Neural cell (in vitro differentiated cells): ENCODE measurements around the gene TMEM125. TPM values are rescaled to one million over a fixed set of nuclear protein-coding genes. Genes with fewer than 3 reads are reported as not detected.

ENCODE experiments used
- H2AFZ ChIP-seq: fragments of 200-600, 300-800 bp; sonication (generic), shearing (Covaris generic); 2 replicates; pipeline ENCODE4 v1.6.0; 2014; ENCODE audit warnings: low read depth, mild to moderate bottlenecking, antibody characterized with exemption, low read length, moderate library complexity
- H3F3A ChIP-seq: fragments of 200-600 bp; shearing (Covaris generic); 2 replicates; pipeline ENCODE4 v1.6.1; 2016; ENCODE audit warnings: mild to moderate bottlenecking, moderate library complexity, mixed read lengths, antibody characterized with exemption, low read length; ENCODE audit not compliant: insufficient read depth, poor library complexity, severe bottlenecking
- H3K27ac ChIP-seq: fragments of 200-600, 300-800 bp; sonication (generic), shearing (Covaris generic); 2 replicates; pipeline ENCODE4 v1.5.1; 2014; ENCODE audit warnings: mild to moderate bottlenecking, low read length, moderate library complexity
- H3K27me3 ChIP-seq: fragments of 300-800, 200-600 bp; sonication (generic), shearing (Covaris generic); 2 replicates; pipeline ENCODE4 v1.6.0; 2014; ENCODE audit warnings: mild to moderate bottlenecking, low read depth, low read length, moderate library complexity; ENCODE audit not compliant: insufficient read depth
- H3K36me3 ChIP-seq: fragments of 300-800, 200-600 bp; sonication (generic), shearing (Covaris generic); 2 replicates; pipeline ENCODE4 v1.5.1; 2014; ENCODE audit warnings: mild to moderate bottlenecking, antibody characterized with exemption, low read length, moderate library complexity; ENCODE audit not compliant: insufficient read depth
- H3K4me2 ChIP-seq: fragments of 300-800, 200-600 bp; sonication (generic), shearing (Covaris generic); 2 replicates; pipeline ENCODE4 v1.6.0; 2014; ENCODE audit warnings: mild to moderate bottlenecking, low read length
- H3K4me3 ChIP-seq: fragments of 300-800, 200-600 bp; sonication (generic), shearing (Covaris generic); 2 replicates; pipeline ENCODE4 v1.5.1; 2014; ENCODE audit warnings: mild to moderate bottlenecking, low read length, moderate library complexity
- H3K79me2 ChIP-seq: fragments of 200-600 bp; shearing (Covaris generic); replicated peaks from 2 replicates; pipeline ENCODE4 v1.6.0; 2014; ENCODE audit warnings: mild to moderate bottlenecking, low read length, moderate library complexity; ENCODE audit not compliant: insufficient read depth
- H3K9ac ChIP-seq: fragments of 300-800, 200-600 bp; sonication (generic), shearing (Covaris generic); 2 replicates; pipeline ENCODE4 v1.6.1; 2016; ENCODE audit warnings: mild to moderate bottlenecking, low read length, mixed read lengths
- H3K9me2 ChIP-seq: fragments of 200-600 bp; shearing (Covaris generic); 2 replicates; pipeline ENCODE4 v1.6.1; 2016; ENCODE audit warnings: mild to moderate bottlenecking, low read length, mixed read lengths; ENCODE audit not compliant: insufficient read depth
- H3K9me3 ChIP-seq: fragments of 200-600, 300-800 bp; sonication (generic), shearing (Covaris generic); 2 replicates; pipeline ENCODE4 v1.6.1; 2016; ENCODE audit warnings: mild to moderate bottlenecking, mixed run types, low read length, moderate library complexity, mixed read lengths
- H4K20me1 ChIP-seq: fragments of 200-600 bp; shearing (Covaris generic); 2 replicates; pipeline ENCODE4 v1.6.1; 2016; ENCODE audit warnings: mild to moderate bottlenecking, mixed run types; ENCODE audit not compliant: insufficient read depth
- CTCF ChIP-seq: fragments of 450-650 bp; IDR thresholded peaks from 2 replicates; pipeline ENCODE4 v1.5.1; 2014; ENCODE audit warnings: antibody characterized with exemption, mild to moderate bottlenecking, moderate library complexity; ENCODE audit not compliant: poor library complexity, severe bottlenecking
- EP300 ChIP-seq: fragments of 450-650 bp; conservative IDR thresholded peaks from 2 replicates; pipeline ENCODE4 v1.6.1; 2014; ENCODE audit warnings: antibody characterized with exemption, mild to moderate bottlenecking, moderate library complexity; ENCODE audit not compliant: poor library complexity, severe bottlenecking
- EZH2 ChIP-seq: fragments of 200-600, 300-800 bp; shearing (Covaris generic), sonication (generic); IDR thresholded peaks from 2 replicates; pipeline ENCODE4 v1.6.1; 2014; ENCODE audit warnings: antibody characterized with exemption, low read length, borderline replicate concordance, mild to moderate bottlenecking; ENCODE audit not compliant: insufficient read depth, poor library complexity, severe bottlenecking
- MXI1 ChIP-seq: fragments of 450-650 bp; conservative IDR thresholded peaks from 2 replicates; pipeline ENCODE4 v1.6.1; 2014; ENCODE audit warnings: antibody characterized with exemption, mild to moderate bottlenecking; ENCODE audit not compliant: poor library complexity, severe bottlenecking
- POLR2AphosphoS5 ChIP-seq: IDR thresholded peaks from 2 replicates; pipeline ENCODE4 v1.6.1; 2012
- RAD21 ChIP-seq: fragments of 450-650 bp; conservative IDR thresholded peaks from 2 replicates; pipeline ENCODE4 v1.6.1; 2014; ENCODE audit warnings: antibody characterized with exemption, mild to moderate bottlenecking, moderate library complexity
- SMC3 ChIP-seq: fragments of 450-650 bp; conservative IDR thresholded peaks from 2 replicates; pipeline ENCODE4 v1.6.1; 2014; ENCODE audit warnings: antibody characterized with exemption, mild to moderate bottlenecking, moderate library complexity; ENCODE audit not compliant: poor library complexity
- TAF1 ChIP-seq: IDR thresholded peaks from 2 replicates; pipeline ENCODE4 v1.6.1; 2012; ENCODE audit warnings: low read depth
- polyA plus RNA-seq: library from polyadenylated mRNA; depleted of rRNA; stranded (reverse); fragments of >200 nt; gene quantifications from 2 replicates; pipeline ENCODE4 v1.2.3, GENCODE V29; 2014
- TF ChIP-seq, protein P1 (sequence below): IDR thresholded peaks from 2 replicates; pipeline ENCODE4 v1.6.1; 2012; ENCODE audit warnings: borderline replicate concordance

Gene TMEM125
- polyA plus RNA-seq, 1 donor from 2014 or later: not detected

- Histone ChIP-seq H2AFZ (no peak overlapping the region), H3K4me3 (no peak overlapping the region), H3K9ac (no peak overlapping the region), H3K36me3 (no peaks in the 10 kb centered on the region), H3F3A (no peaks in the 10 kb centered on the region), H3K79me2 (no peaks in the 10 kb centered on the region), H3K27ac (no peak overlapping the region), H3K9me2 (no peaks in the 10 kb centered on the region), H3K27me3 (no peaks in the 10 kb centered on the region), H3K4me2 (no peak overlapping the region), H4K20me1 (no peaks in the 10 kb centered on the region), H3K9me3 (no peaks in the 10 kb centered on the region)
- TF ChIP-seq TAF1 (no peak), MXI1 (no peak), RAD21 (no peak), EP300 (no peak), CTCF (no peak), EZH2 (no peak), POLR2AphosphoS5 (no peak), SMC3 (no peak)
- TF ChIP-seq, protein P1, sequence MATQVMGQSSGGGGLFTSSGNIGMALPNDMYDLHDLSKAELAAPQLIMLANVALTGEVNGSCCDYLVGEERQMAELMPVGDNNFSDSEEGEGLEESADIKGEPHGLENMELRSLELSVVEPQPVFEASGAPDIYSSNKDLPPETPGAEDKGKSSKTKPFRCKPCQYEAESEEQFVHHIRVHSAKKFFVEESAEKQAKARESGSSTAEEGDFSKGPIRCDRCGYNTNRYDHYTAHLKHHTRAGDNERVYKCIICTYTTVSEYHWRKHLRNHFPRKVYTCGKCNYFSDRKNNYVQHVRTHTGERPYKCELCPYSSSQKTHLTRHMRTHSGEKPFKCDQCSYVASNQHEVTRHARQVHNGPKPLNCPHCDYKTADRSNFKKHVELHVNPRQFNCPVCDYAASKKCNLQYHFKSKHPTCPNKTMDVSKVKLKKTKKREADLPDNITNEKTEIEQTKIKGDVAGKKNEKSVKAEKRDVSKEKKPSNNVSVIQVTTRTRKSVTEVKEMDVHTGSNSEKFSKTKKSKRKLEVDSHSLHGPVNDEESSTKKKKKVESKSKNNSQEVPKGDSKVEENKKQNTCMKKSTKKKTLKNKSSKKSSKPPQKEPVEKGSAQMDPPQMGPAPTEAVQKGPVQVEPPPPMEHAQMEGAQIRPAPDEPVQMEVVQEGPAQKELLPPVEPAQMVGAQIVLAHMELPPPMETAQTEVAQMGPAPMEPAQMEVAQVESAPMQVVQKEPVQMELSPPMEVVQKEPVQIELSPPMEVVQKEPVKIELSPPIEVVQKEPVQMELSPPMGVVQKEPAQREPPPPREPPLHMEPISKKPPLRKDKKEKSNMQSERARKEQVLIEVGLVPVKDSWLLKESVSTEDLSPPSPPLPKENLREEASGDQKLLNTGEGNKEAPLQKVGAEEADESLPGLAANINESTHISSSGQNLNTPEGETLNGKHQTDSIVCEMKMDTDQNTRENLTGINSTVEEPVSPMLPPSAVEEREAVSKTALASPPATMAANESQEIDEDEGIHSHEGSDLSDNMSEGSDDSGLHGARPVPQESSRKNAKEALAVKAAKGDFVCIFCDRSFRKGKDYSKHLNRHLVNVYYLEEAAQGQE: no peak
These were observed 18.8 kb upstream of the TMEM125 start for GRCh38 chr1:43251024-43251423.

DNA sequence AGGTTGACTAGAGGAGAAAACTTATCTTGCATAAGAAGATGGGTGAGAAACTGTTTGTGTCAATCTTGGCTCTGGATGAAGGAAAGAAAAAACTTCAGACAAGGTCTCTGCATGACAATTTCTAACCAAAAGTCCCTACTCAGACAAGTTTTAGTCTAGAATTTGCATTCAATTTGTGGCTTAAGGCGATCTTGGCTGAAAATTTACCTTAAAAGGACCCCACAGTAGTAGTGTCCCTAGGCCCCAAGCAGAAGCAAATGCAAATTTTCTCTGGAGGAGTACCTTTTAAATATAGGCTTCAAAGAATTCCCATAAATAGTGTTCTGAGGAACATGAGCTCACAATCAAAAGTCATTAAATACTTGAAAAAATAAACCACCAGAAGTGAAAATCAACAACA, 17.6 kb upstream of the TMEM125 start:
- H4K20me1 ChIP-seq: no peaks in the 10 kb centered on the region
- no peaks in the 10 kb centered on the region for H3F3A ChIP-seq
- no peak overlapping the region for H3K4me2 ChIP-seq
- no peak overlapping the region for H3K9ac ChIP-seq
- H3K9me2 ChIP-seq: no peaks in the 10 kb centered on the region
- H3K36me3 ChIP-seq: no peaks in the 10 kb centered on the region
- H3K9me3 ChIP-seq: no peaks in the 10 kb centered on the region
- TF ChIP-seq EZH2: no peak
- no peak for TF ChIP-seq EP300
- TF ChIP-seq SMC3: no peak
- no peak for TF ChIP-seq TAF1
- no peaks in the 10 kb centered on the region for H3K27me3 ChIP-seq
- H2AFZ ChIP-seq: no peak overlapping the region
- no peak overlapping the region for H3K4me3 ChIP-seq
- H3K79me2 ChIP-seq: no peaks in the 10 kb centered on the region
- H3K27ac ChIP-seq: no peak overlapping the region
